Coronary artery (tissue), 2 donors: ENCODE results near the gene MORF4L1.
A peak's percentile ranks its signal among the peaks of the same experiment; 100 is the strongest.

Source experiments
- DNase-seq: peaks from one replicate; pipeline ENCODE4 v3.0.0-alpha.2; 2017; ENCODE audit warnings: low spot score
- H3K27ac ChIP-seq, 2 donors: fragments of 200-600 bp; sonication (generic); one replicate each; pipeline ENCODE4 v1.5.1; 2016 to 2019
- H3K4me3 ChIP-seq: fragments of 200-600 bp; sonication (generic); 2 replicates; pipeline ENCODE4 v1.5.1; 2016; ENCODE audit warnings: mild to moderate bottlenecking, moderate library complexity
- TF ChIP-seq, protein P1 (sequence below): fragments of 200-600 bp; sonication (generic); IDR thresholded peaks from one replicate; pipeline ENCODE4 v1.5.1; 2019; ENCODE audit warnings: antibody characterized with exemption

MORF4L1 gene

DNA sequence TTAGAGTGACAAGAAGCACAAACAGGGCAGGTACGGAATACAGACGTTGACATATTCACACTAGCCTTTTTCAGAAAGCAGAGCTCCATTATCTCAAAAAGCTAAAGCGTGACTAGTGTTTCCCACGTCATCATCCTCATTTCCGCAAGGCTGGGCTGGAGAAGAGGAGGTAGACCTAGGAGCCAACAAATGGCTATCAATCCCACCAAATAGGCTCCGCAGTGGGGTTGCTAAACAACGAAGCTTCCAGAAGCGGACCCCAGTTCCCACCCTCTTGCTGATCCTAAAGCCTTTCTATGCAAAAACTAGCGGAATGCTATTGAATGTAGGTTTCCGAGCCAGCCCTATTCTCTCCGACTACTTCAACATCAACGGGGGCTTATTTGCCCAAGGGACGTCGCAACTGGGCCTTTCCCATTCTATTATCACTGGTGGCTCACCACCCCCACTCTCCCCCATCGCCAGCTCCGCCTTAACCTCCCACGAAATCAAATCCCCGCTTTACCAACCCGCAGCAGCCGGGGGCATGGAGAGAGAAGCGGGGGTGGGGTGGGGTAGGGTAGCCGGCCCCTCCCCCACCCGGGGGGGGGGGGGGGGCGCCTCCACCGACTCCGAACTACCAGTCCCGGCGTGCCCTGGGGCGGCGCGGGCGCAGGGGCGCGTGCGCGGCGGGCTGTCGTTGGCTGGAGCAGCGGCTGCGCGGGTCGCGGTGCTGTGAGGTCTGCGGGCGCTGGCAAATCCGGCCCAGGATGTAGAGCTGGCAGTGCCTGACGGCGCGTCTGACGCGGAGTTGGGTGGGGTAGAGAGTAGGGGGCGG lies at the start of gene MORF4L1:
Gene MORF4L1 (plus strand): TSS at position 736 of the 817 bp plus-strand sequence. CDS start 128 bp downstream, outside the sequence.
- peak; percentile 98 for DNase-seq
- peak within 1 kb of the TSS; percentile 99 to 100 for H3K27ac ChIP-seq
- TF ChIP-seq, protein P1, sequence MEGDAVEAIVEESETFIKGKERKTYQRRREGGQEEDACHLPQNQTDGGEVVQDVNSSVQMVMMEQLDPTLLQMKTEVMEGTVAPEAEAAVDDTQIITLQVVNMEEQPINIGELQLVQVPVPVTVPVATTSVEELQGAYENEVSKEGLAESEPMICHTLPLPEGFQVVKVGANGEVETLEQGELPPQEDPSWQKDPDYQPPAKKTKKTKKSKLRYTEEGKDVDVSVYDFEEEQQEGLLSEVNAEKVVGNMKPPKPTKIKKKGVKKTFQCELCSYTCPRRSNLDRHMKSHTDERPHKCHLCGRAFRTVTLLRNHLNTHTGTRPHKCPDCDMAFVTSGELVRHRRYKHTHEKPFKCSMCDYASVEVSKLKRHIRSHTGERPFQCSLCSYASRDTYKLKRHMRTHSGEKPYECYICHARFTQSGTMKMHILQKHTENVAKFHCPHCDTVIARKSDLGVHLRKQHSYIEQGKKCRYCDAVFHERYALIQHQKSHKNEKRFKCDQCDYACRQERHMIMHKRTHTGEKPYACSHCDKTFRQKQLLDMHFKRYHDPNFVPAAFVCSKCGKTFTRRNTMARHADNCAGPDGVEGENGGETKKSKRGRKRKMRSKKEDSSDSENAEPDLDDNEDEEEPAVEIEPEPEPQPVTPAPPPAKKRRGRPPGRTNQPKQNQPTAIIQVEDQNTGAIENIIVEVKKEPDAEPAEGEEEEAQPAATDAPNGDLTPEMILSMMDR: no peak

GRCh38 chr15:78828920-78829319 lies 43.8 kb upstream of the MORF4L1 start:
- TF ChIP-seq, protein P1: no peak
- Histone ChIP-seq H3K27ac (no peak overlapping the region), H3K4me3 (no peak overlapping the region)
- DNase-seq: no peak

More for the DNA sequence above, at the start of gene MORF4L1:
- H3K4me3 ChIP-seq: peak within 1 kb of the TSS; percentile 92

DNA sequence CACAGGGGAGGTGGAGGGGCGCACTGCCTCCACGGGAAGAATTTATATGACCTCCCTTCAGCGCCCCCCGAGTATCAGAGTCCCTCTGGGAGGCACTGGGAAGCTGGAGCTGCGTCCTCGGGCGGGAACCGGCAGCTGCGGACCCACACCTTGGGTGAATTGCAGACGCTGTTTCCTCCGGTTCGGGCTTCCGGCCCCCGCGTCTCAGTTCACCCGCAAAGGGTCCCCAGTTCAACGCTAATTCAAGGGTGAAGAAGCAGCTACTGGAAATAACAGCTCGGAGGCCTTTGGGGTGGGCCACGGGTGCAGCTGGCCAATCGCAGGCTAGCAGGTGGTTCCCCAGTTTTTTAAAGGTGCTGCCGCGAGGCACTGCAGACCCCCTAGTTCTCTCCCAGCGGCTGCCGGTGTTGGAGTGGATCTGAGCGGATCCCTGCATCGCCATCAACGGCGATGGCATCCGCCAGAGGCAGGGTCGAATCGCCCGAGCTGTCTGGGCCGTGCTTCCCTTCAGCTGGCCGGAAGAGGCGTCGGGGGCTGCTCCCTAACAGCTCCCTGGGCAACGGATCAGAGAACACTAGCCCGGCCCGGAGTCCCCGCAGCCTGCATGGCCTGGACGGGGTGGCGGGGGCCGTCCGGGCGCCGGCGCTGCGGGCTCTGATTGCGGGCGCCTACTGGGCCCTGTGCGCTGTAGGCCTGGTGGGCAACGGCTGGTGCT lies 42.0 kb upstream of the MORF4L1 start:
- no peak for DNase-seq
- peak overlapping the region; percentile 11 for H3K4me3 ChIP-seq

GRCh38 chr15:78831229-78832207 lies 41.2 kb upstream of the MORF4L1 start:
- Histone ChIP-seq H3K4me3 (peak overlapping the region; percentile 11), H3K27ac (no peak overlapping the region)
- TF ChIP-seq, protein P1: no peak
- no peak for DNase-seq

More for the DNA sequence above, 42.0 kb upstream of the MORF4L1 start:
- TF ChIP-seq, protein P1: no peak
- no peak overlapping the region for H3K27ac ChIP-seq

GRCh38 chr15:78836333-78836732 lies 36.4 kb upstream of the MORF4L1 start:
- DNase-seq: no peak
- TF ChIP-seq, protein P1: no peak
- no peak overlapping the region for H3K27ac ChIP-seq
- no peak overlapping the region for H3K4me3 ChIP-seq

GRCh38 chr15:78837131-78837530 lies 35.6 kb upstream of the MORF4L1 start:
- DNase-seq: no peak
- H3K27ac ChIP-seq: no peak overlapping the region
- no peak overlapping the region for H3K4me3 ChIP-seq
- TF ChIP-seq, protein P1: no peak
